Lower leg skin (tissue), 4 donors: ENCODE results near the gene LARGE2. TPM values are rescaled to one million over a fixed set of nuclear protein-coding genes. Genes with fewer than 3 reads are reported as not detected.
A peak's percentile ranks its signal among the peaks of the same experiment; 100 is the strongest.

Experiments
- DNase-seq, 2 donors: peaks; one replicate each; pipeline ENCODE4 v3.0.0-alpha.2; 2019; ENCODE audit warnings: low spot score in 2 of 2
- H3K4me3 ChIP-seq: fragments of 200-600 bp; sonication (generic); 2 replicates; pipeline ENCODE4 v1.5.1; 2017; ENCODE audit warnings: mild to moderate bottlenecking, low read depth; ENCODE audit not compliant: poor library complexity, severe bottlenecking
- CTCF ChIP-seq, 3 donors: fragments of 450-650 bp; IDR thresholded peaks; one replicate each; pipeline ENCODE4 v1.5.1; 2016; ENCODE audit warnings: antibody characterized with exemption in 3 of 3, mild to moderate bottlenecking in 3 of 3, moderate library complexity in 2 of 3
- POLR2A ChIP-seq, 2 donors: fragments of 450-650 bp; IDR thresholded peaks; one replicate each; pipeline ENCODE4 v1.6.1; 2016 to 2017; ENCODE audit warnings: antibody characterized with exemption in 2 of 2, mild to moderate bottlenecking in 1 of 2, moderate library complexity in 1 of 2
- WGBS, 2 donors: methylation state at CpG; one replicate each; pipeline ENCODE4 v1.1.5; 2018; 5-methylcytosine and 5-hydroxymethylcytosine counted together
- intact Hi-C: fragments of 100-400 bp; cut with DNase I; formaldehyde crosslinking; loops from one replicate; pipeline ENCODE4 v1.15.0; 2023; ENCODE audit warnings: low total_unique reads
- total RNA-seq, 4 donors: library from RNA; depleted of rRNA; stranded (reverse); fragments of >200 nt; gene quantifications; one replicate each; pipeline ENCODE4 v1.1.0, GENCODE V29; 2016

Gene LARGE2
- 10 to 100 TPM; 20.7 to 30.1 (median 25.9) TPM for total RNA-seq

DNA sequence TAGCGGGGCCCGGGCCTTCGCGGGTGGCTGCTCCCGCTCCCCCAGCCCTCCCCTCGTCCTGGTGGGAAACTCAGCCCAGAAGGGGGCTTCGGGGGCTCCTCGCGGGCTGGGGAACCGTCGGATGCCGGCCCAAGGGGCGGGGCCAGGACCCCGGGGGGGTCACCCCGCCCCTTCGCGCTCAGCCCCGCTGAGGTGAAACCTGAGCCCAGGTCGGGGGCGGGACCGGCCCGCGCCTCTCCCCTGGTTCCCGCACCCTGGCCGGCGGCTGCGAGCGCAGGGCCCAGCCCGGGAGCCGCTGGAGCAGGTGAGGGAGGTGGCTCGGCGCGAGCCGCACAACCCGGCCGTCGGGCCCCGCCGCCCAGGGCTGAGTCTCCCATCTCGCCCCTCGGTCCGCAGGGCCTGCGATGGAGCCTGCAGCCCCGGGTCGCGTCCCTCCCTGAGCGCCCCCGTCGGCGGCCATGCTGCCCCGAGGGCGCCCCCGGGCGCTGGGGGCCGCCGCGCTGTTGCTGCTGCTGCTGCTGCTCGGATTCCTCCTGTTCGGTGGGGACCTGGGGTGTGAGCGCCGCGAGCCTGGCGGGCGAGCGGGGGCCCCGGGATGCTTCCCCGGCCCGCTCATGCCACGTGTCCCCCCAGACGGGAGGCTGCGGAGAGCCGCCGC is at the start of gene LARGE2:
Gene LARGE2 (plus strand): TSS at position 232 of the 658 bp plus-strand sequence. CDS start 227 bp downstream, at position 459.
- WGBS, 2 donors: 0 to 1% methylated on average over 7 to 14 of the region's 73 CpGs
- H3K4me3 ChIP-seq: peak within 1 kb of the TSS; percentile 35
- intact Hi-C loops: no loop called here
- no peak for TF ChIP-seq CTCF (IDR thresholded peaks at IDR 0.05)
- TF ChIP-seq POLR2A (IDR thresholded peaks at IDR 0.05): no peak
- peak in 1 of 2 donors; percentile 80 for DNase-seq

GRCh38 chr11:45876401-45876800 is 46.1 kb upstream of the LARGE2 start:
- no peak overlapping the region for H3K4me3 ChIP-seq
- WGBS, 2 donors: 64 to 65% methylated on average over 6 of the region's 6 CpGs
- no peak for TF ChIP-seq CTCF (IDR thresholded peaks at IDR 0.05)
- TF ChIP-seq POLR2A (IDR thresholded peaks at IDR 0.05): no peak
- no peak for DNase-seq
- intact Hi-C loops: loop anchor here (10.0 kb wide), 1 partner anchor 128 kb away; no protein-coding TSS in a partner anchor

- 81 to 83% methylated on average over 8 of the region's 8 CpGs for WGBS, 2 donors
- intact Hi-C loops: loop anchor here (10.0 kb wide), 1 partner anchor 128 kb away; no protein-coding TSS in a partner anchor
- TF ChIP-seq CTCF (IDR thresholded peaks at IDR 0.05) (no peak), POLR2A (IDR thresholded peaks at IDR 0.05) (no peak)
- no peak overlapping the region for H3K4me3 ChIP-seq
- no peak for DNase-seq
These were observed 45.2 kb upstream of the LARGE2 start for GRCh38 chr11:45877221-45877620.

DNA sequence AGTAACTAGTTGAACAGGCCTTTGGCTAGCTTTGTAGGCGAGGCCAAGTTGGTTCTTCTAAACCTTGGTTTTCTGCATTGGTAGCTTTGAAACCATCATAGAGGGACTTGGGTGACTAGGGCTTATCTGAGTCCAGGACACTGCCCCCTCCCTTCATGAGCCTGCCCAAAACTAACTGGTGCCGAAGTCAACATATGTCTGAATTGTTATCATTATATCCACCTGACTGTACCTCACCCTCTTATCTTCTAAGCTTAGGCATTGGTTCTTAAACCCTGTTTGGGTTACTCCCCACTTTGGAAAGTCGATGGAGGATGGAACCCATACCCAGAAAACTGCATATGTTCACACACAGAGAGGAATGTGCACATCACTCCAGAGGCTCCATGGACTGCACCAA is 44.6 kb upstream of the LARGE2 start:
- intact Hi-C loops: loop anchor here (10.0 kb wide), 1 partner anchor 127 kb away; no protein-coding TSS in a partner anchor
- no peak for TF ChIP-seq POLR2A (IDR thresholded peaks at IDR 0.05)
- TF ChIP-seq CTCF (IDR thresholded peaks at IDR 0.05): no peak
- no peak for DNase-seq
- 95 to 96% methylated on average over 3 of the region's 3 CpGs for WGBS, 2 donors
- no peak overlapping the region for H3K4me3 ChIP-seq

DNA sequence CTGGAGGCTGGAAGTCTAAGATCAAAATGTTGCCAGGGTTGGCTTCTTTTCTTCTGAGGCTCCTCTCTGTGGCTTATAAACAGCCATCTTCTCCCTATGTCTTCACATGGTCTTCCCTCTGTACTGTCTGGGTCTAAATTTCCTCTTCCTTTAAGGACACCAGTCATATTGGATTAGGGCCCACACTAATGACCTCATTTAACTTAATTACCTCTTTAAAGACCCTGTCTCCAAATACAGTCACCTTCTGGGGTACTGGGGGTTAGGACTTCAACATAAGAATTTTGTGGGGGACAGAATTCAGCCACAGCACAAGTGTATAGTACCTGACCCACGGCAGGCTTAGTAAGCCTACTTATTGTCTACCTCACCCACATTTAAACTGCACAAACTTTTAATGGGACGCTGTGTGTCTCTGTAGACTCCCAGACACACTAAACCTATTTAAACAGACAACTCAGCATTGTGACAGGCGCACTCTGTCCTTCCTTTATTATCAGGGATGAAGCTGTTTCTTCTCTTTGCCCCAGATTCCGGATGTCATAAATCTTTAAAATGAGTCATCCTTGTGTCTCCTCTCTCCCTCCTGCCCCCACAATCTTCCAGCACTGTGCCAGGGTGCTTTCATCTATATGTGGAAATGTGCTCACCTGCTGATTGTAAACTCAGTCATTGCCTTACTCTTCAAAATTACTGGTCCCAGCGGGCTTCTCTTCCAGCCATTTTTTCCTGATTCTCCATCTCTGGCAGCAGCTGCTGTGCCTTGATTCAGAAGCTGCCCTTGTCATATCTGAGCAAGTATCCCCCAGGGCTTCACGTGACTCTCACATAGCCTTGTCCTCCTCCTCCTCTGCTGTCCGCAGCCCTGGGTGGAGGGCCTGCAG is 42.4 kb upstream of the LARGE2 start:
- 80 to 86% methylated on average over 7 of the region's 7 CpGs for WGBS, 2 donors
- no peak overlapping the region for H3K4me3 ChIP-seq
- TF ChIP-seq CTCF (IDR thresholded peaks at IDR 0.05) (no peak), POLR2A (IDR thresholded peaks at IDR 0.05) (no peak)
- no peak for DNase-seq
- intact Hi-C loops: loop anchor here (10.0 kb wide), 1 partner anchor 125 kb away; no protein-coding TSS in a partner anchor
